Keratinocyte (primary cell): Measurements from ENCODE around the gene TIMM10B. TPM values are rescaled to one million over a fixed set of nuclear protein-coding genes. Genes with fewer than 3 reads are reported as not detected.
A peak's percentile ranks its signal among the peaks of the same experiment; 100 is the strongest.
"Not testable (repeated sequence)": the region's sequence is repeated elsewhere in the genome, so short reads cannot be mapped to it uniquely, and the experiment has no call there.

Source experiments
- DNase-seq: peaks from one replicate; pipeline ENCODE4 v3.0.0-alpha.2; 2011; ENCODE audit warnings: low read depth, missing footprints, low spot score
- FAIRE-seq: peaks from 2 replicates; lab custom pipeline; 2011; peaks lifted over from hg19 to GRCh38; lab: Jason Lieb, UNC
- H2AFZ ChIP-seq: 2 replicates; pipeline ENCODE4 v1.6.0; 2012; ENCODE audit warnings: low read length, control low read depth, inconsistent platforms; ENCODE audit not compliant: control insufficient read depth
- H3K27ac ChIP-seq: 2 replicates; pipeline ENCODE4 v1.5.1; 2011; ENCODE audit warnings: low read length; ENCODE audit not compliant: control insufficient read depth, insufficient read depth
- H3K27me3 ChIP-seq: 3 replicates; pipeline ENCODE4 v1.6.0; 2011; ENCODE audit warnings: low read length; ENCODE audit not compliant: control insufficient read depth, insufficient read depth; ENCODE audit errors: extremely low read depth
- H3K36me3 ChIP-seq, 2 experiments: 2 replicates in 1 of 2; 3 replicates in 1 of 2; pipeline ENCODE4 v1.5.1; 2011; ENCODE audit warnings: low read length in 2 of 2, mild to moderate bottlenecking in 1 of 2; ENCODE audit not compliant: control insufficient read depth in 2 of 2, insufficient read depth in 2 of 2; ENCODE audit errors: extremely low read depth in 1 of 2
- H3K4me1 ChIP-seq: 3 replicates; pipeline ENCODE4 v1.5.1; 2011; ENCODE audit warnings: low read length; ENCODE audit not compliant: control insufficient read depth, insufficient read depth; ENCODE audit errors: extremely low read depth
- H3K4me2 ChIP-seq: 3 replicates; pipeline ENCODE4 v1.6.0; 2011; ENCODE audit warnings: low read depth, low read length; ENCODE audit not compliant: control insufficient read depth, insufficient read depth; ENCODE audit errors: extremely low read depth
- H3K4me3 ChIP-seq, 3 experiments: fragments of 200-600 bp in 1 of 3; sonication (generic) in 1 of 3; 2 replicates in 2 of 3; 3 replicates in 1 of 3; pipeline ENCODE4 v1.5.1; 2011 to 2016; ENCODE audit warnings: low read length in 3 of 3, mild to moderate bottlenecking in 3 of 3, control low read depth in 2 of 3, inconsistent platforms in 1 of 3, low read depth in 1 of 3, mixed read lengths in 1 of 3, mixed run types in 1 of 3, moderate library complexity in 1 of 3; ENCODE audit not compliant: control insufficient read depth in 2 of 3, insufficient read depth in 2 of 3; ENCODE audit errors: extremely low read depth in 1 of 3
- H3K79me2 ChIP-seq: 2 replicates; pipeline ENCODE4 v1.6.0; 2012; ENCODE audit warnings: low read length; ENCODE audit not compliant: control insufficient read depth, insufficient read depth
- H3K9ac ChIP-seq: 3 replicates; pipeline ENCODE4 v1.6.0; 2011; ENCODE audit warnings: low read length; ENCODE audit not compliant: control insufficient read depth, insufficient read depth; ENCODE audit errors: extremely low read depth
- H3K9me1 ChIP-seq: 3 replicates; pipeline ENCODE4 v1.6.0; 2011; ENCODE audit warnings: low read length; ENCODE audit not compliant: control insufficient read depth, insufficient read depth; ENCODE audit errors: extremely low read depth
- H3K9me3 ChIP-seq: 2 replicates; pipeline ENCODE4 v1.5.1; 2012; ENCODE audit warnings: low read depth, low read length; ENCODE audit not compliant: control insufficient read depth
- H4K20me1 ChIP-seq: 3 replicates; pipeline ENCODE4 v1.6.0; 2011; ENCODE audit warnings: low read length; ENCODE audit not compliant: control insufficient read depth, insufficient read depth; ENCODE audit errors: extremely low read depth
- CTCF ChIP-seq, 3 experiments: IDR thresholded peaks in 1 of 3; conservative IDR thresholded peaks in 1 of 3; optimal IDR thresholded peaks in 1 of 3; 2 replicates in 2 of 3; 3 replicates in 1 of 3; pipeline versions ENCODE3 to v1.5.1; 2011; ENCODE audit warnings: low read length in 3 of 3, mild to moderate bottlenecking in 3 of 3, moderate library complexity in 2 of 3, control low read depth in 1 of 3, inconsistent platforms in 1 of 3; ENCODE audit not compliant: insufficient read depth in 2 of 3; ENCODE audit errors: extremely low read depth in 1 of 3
- EZH2 ChIP-seq: IDR thresholded peaks from one replicate; pipeline ENCODE4 v1.6.1; 2012; ENCODE audit warnings: inconsistent platforms, mild to moderate bottlenecking, low read length, moderate library complexity
- dilution Hi-C: fragments of 300-500 bp; cut with MboI; formaldehyde crosslinking; loops from one replicate; pipeline ENCODE4 v1.7.0; 2020; ENCODE audit warnings: low sequenced_read_pairs; ENCODE audit not compliant: extremely low pct_ligation_motif_present
- polyA plus RNA-seq, 5 experiments: library from polyadenylated mRNA; depleted of rRNA in 3 of 5; stranded (reverse) in 3 of 5; stranded (forward) in 1 of 5; unstranded in 1 of 5; fragments of >200 nt; gene quantifications; 1 replicate in 1 of 5; 2 replicates in 3 of 5; 3 replicates in 1 of 5; pipeline versions ENCODE4 v1.2.1 to v1.2.3, GENCODE V29; 2011 to 2012; ENCODE audit warnings: missing spikeins in 2 of 5, low read depth in 1 of 5, low replicate concordance in 1 of 5

The TIMM10B gene
- polyA plus RNA-seq, 1 donor (not counting 4 experiments of a cell fraction or from before 2014, with no cell fraction given), result 34.1 TPM

- Histone ChIP-seq H3K4me1 (peaks cover 8% of the 10 kb centered on the region), H3K9ac (no peak overlapping the region), H2AFZ (no peak overlapping the region), H3K4me3 (no peak overlapping the region), H3K79me2 (no peaks in the 10 kb centered on the region), H3K9me3 (no peaks in the 10 kb centered on the region), H3K9me1 (no peaks in the 10 kb centered on the region), H3K27me3 (no peaks in the 10 kb centered on the region), H3K36me3 (no peaks in the 10 kb centered on the region), H4K20me1 (no peaks in the 10 kb centered on the region), H3K27ac (no peak overlapping the region), H3K4me2 (no peak overlapping the region)
- dilution Hi-C loops, result no loop called here
- no peak for DNase-seq
- TF ChIP-seq EZH2 (no peak), CTCF (optimal IDR thresholded peaks at IDR 0.05 in 1 of 3, IDR thresholded peaks at IDR 0.05 in 1 of 3, conservative IDR thresholded peaks at IDR 0.05 in 1 of 3; ENCODE audit: extremely low read depth in 1 of 3, insufficient read depth in 2 of 3, low read length in 3 of 3) (no peak)
- FAIRE-seq, result no peak
These were observed 39.0 kb downstream of the TIMM10B start for GRCh38 chr11:6520265-6520664.

- H3K9ac ChIP-seq, H2AFZ ChIP-seq, H3K36me3 ChIP-seq, H3K4me1 ChIP-seq, H3K27me3 ChIP-seq, DNase-seq, H3K9me1 ChIP-seq, H3K9me3 ChIP-seq, H3K27ac ChIP-seq, H4K20me1 ChIP-seq, H3K4me2 ChIP-seq, dilution Hi-C loops, H3K79me2 ChIP-seq, FAIRE-seq, H3K4me3 ChIP-seq: not testable (repeated sequence)
These were observed 40.6 kb downstream of the TIMM10B start for GRCh38 chr11:6521946-6522345.

GRCh38 chr11:6523253-6523652 lies 42.0 kb downstream of the TIMM10B start:
- H3K4me2 ChIP-seq, result no peak overlapping the region
- H3K4me3 ChIP-seq, result no peak overlapping the region
- TF ChIP-seq CTCF (optimal IDR thresholded peaks at IDR 0.05 in 1 of 3, IDR thresholded peaks at IDR 0.05 in 1 of 3, conservative IDR thresholded peaks at IDR 0.05 in 1 of 3; ENCODE audit: extremely low read depth in 1 of 3, insufficient read depth in 2 of 3, low read length in 3 of 3), result no peak
- no peak for TF ChIP-seq EZH2
- H3K4me1 ChIP-seq, result peaks cover 8% of the 10 kb centered on the region
- no peak overlapping the region for H3K27ac ChIP-seq
- no peak overlapping the region for H2AFZ ChIP-seq
- H3K9me3 ChIP-seq, result no peaks in the 10 kb centered on the region
- DNase-seq, result peak; percentile 45
- no peaks in the 10 kb centered on the region for H3K79me2 ChIP-seq
- H3K9ac ChIP-seq, result no peak overlapping the region
- no peaks in the 10 kb centered on the region for H3K36me3 ChIP-seq
- dilution Hi-C loops, result no loop called here
- H3K27me3 ChIP-seq, result no peaks in the 10 kb centered on the region
- no peaks in the 10 kb centered on the region for H4K20me1 ChIP-seq
- FAIRE-seq, result no peak
- H3K9me1 ChIP-seq, result no peaks in the 10 kb centered on the region
